ENCODE results near the gene WFDC1.

The WFDC1 gene

GRCh38 chr16:84294531-84295142, at the start of gene WFDC1:
Gene WFDC1, plus strand, starts transcription at chr16:84294878. Its CDS starts 94 bp downstream, at chr16:84294972.
- no peak for DNase-seq (ENCODE audit: low read depth)

GRCh38 chr16:84245956-84246678, 48.6 kb upstream of the WFDC1 start:
- no peak for DNase-seq (ENCODE audit: low read depth)

GRCh38 chr16:84246679-84247077, 48.0 kb upstream of the WFDC1 start:
- no peak for DNase-seq (ENCODE audit: low read depth)

GRCh38 chr16:84247331-84247730, 47.3 kb upstream of the WFDC1 start:
- peak; percentile 24 for DNase-seq (ENCODE audit: low read depth)

GRCh38 chr16:84247844-84248243, 46.8 kb upstream of the WFDC1 start:
- peak; percentile 34 for DNase-seq (ENCODE audit: low read depth)

GRCh38 chr16:84252184-84252583, 42.5 kb upstream of the WFDC1 start:
- DNase-seq (ENCODE audit: low read depth), result no peak

- no peak for DNase-seq (ENCODE audit: low read depth)
Measured at GRCh38 chr16:84253173-84253572, 41.5 kb upstream of the WFDC1 start.

- DNase-seq (ENCODE audit: low read depth), result no peak
Measured at GRCh38 chr16:84254062-84254461, 40.6 kb upstream of the WFDC1 start.

GRCh38 chr16:84255050-84255810, 39.4 kb upstream of the WFDC1 start:
- no peak for DNase-seq (ENCODE audit: low read depth)

GRCh38 chr16:84258266-84258665, 36.4 kb upstream of the WFDC1 start:
- DNase-seq (ENCODE audit: low read depth), result no peak

GRCh38 chr16:84259691-84260090, 35.0 kb upstream of the WFDC1 start:
- no peak for DNase-seq (ENCODE audit: low read depth)

- DNase-seq (ENCODE audit: low read depth), result no peak
Measured at GRCh38 chr16:84260766-84261554, 33.7 kb upstream of the WFDC1 start.

GRCh38 chr16:84262031-84262430, 32.6 kb upstream of the WFDC1 start:
- DNase-seq (ENCODE audit: low read depth), result no peak

- no peak for DNase-seq (ENCODE audit: low read depth)
Measured at GRCh38 chr16:84262939-84263338, 31.7 kb upstream of the WFDC1 start.

- peak; percentile 40 for DNase-seq (ENCODE audit: low read depth)
Measured at GRCh38 chr16:84266451-84266850, 28.2 kb upstream of the WFDC1 start.

- no peak for DNase-seq (ENCODE audit: low read depth)
Measured at GRCh38 chr16:84267380-84267779, 27.3 kb upstream of the WFDC1 start.

GRCh38 chr16:84268291-84269040, 26.2 kb upstream of the WFDC1 start:
- no peak for DNase-seq (ENCODE audit: low read depth)

- DNase-seq (ENCODE audit: low read depth), result no peak
Measured at GRCh38 chr16:84270071-84270470, 24.6 kb upstream of the WFDC1 start.

GRCh38 chr16:84270531-84270930, 24.1 kb upstream of the WFDC1 start:
- no peak for DNase-seq (ENCODE audit: low read depth)

GRCh38 chr16:84271037-84271436, 23.6 kb upstream of the WFDC1 start:
- no peak for DNase-seq (ENCODE audit: low read depth)

- no peak for DNase-seq (ENCODE audit: low read depth)
Measured at GRCh38 chr16:84271866-84272265, 22.8 kb upstream of the WFDC1 start.

Data from HS-27A (cell line).